ENCODE measurements around the gene ETS1.

The ETS1 gene

GRCh38 chr11:128505449-128506065 lies 81.8 kb downstream of the ETS1 start:
- no peak for DNase-seq (ENCODE audit: extremely low read depth, low read depth)
- H3K4me3 ChIP-seq (replicated peaks; ENCODE audit: low read depth, low read length): no peak overlapping the region
- TF ChIP-seq CTCF (IDR thresholded peaks at IDR 0.05; ENCODE audit: low read depth, low read length, missing control alignments): no peak

- no peak for TF ChIP-seq CTCF (IDR thresholded peaks at IDR 0.05; ENCODE audit: low read depth, low read length, missing control alignments)
Measured at GRCh38 chr11:128504486-128504885, 82.9 kb downstream of the ETS1 start.

GRCh38 chr11:128503245-128503991 lies 83.9 kb downstream of the ETS1 start:
- no peak overlapping the region for H3K4me3 ChIP-seq (replicated peaks; ENCODE audit: low read depth, low read length)
- TF ChIP-seq CTCF (IDR thresholded peaks at IDR 0.05; ENCODE audit: low read depth, low read length, missing control alignments): no peak
- peak; percentile 99 for DNase-seq (ENCODE audit: extremely low read depth, low read depth)

More at GRCh38 chr11:128504486-128504885, 82.9 kb downstream of the ETS1 start:
- no peak overlapping the region for H3K4me3 ChIP-seq (replicated peaks; ENCODE audit: low read depth, low read length)
- no peak for DNase-seq (ENCODE audit: extremely low read depth, low read depth)

- no peak for DNase-seq (ENCODE audit: extremely low read depth, low read depth)
- H3K4me3 ChIP-seq (replicated peaks; ENCODE audit: low read depth, low read length): no peak overlapping the region
- no peak for TF ChIP-seq CTCF (IDR thresholded peaks at IDR 0.05; ENCODE audit: low read depth, low read length, missing control alignments)
Measured at GRCh38 chr11:128502726-128503125, 84.6 kb downstream of the ETS1 start.

GRCh38 chr11:128501632-128502549 lies 85.5 kb downstream of the ETS1 start:
- no peak for DNase-seq (ENCODE audit: extremely low read depth, low read depth)
- no peak for TF ChIP-seq CTCF (IDR thresholded peaks at IDR 0.05; ENCODE audit: low read depth, low read length, missing control alignments)
- no peak overlapping the region for H3K4me3 ChIP-seq (replicated peaks; ENCODE audit: low read depth, low read length)

- no peak for DNase-seq (ENCODE audit: extremely low read depth, low read depth)
- no peak overlapping the region for H3K4me3 ChIP-seq (replicated peaks; ENCODE audit: low read depth, low read length)
- no peak for TF ChIP-seq CTCF (IDR thresholded peaks at IDR 0.05; ENCODE audit: low read depth, low read length, missing control alignments)
Measured at GRCh38 chr11:128501008-128501407, 86.3 kb downstream of the ETS1 start.

Data from HFF-Myc (cell line).